Measurements from ENCODE around the gene RIC8A. TPM values are rescaled to one million over a fixed set of nuclear protein-coding genes. Genes with fewer than 3 reads are reported as not detected.

Gene RIC8A
- total and polyA plus RNA-seq, 2 of the 13 experiments (the other 11 are each of a cell fraction or from before 2014, with no cell fraction given) = 62.1 to 63.8 TPM

DNA sequence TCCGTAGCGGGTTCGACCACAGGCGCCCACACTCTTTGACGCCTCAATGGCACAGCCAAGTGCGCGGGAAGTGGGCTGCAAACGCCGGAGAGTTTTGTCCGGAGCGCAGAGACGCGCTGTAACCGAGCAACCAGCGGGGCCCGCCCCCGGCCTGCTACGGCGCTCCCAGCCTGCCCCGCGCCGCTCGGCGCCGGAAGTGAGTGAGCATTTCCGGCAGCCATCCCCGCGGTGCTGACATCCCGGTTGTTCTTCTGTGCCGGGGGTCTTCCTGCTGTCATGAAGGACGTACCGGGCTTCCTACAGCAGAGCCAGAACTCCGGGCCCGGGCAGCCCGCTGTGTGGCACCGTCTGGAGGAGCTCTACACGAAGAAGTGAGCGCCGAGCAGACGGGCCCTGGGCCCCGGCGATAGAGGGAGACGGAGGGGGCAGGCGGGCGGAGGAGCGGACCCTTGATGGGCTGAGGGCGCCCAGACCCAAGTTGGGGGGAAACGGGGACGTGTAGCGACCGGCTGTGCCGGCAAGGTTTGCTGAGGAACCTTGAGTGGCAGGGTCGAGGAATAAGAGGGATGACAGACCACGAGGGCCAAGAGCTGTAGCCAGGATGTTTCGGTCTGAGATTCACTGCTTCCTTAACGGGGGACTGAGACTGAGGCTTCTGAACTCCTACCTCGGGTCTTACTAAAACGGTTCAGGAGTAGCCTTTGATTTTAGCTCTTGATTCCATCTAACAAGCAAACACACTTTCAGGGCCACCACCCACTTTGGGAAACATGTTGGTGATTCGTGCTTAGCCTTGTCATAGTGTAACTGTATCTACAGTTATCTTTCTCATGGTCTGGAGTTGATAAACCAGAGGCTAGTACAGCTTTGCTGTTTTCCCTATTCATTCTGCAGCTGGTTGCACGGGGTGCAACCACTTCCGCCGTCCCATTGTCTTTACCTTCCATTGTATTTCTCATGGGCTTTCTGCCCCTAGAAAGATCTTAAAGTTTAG is 29.6 kb downstream of the RIC8A start, which contains the start of gene PSMD13 (continued):
- no peak for TF ChIP-seq ZC3H4 (CRISPR knock-in tag; IDR thresholded peaks at IDR 0.05; ENCODE audit: borderline replicate concordance)
- no peak for TF ChIP-seq TRIM24 (CRISPR knock-in tag; IDR thresholded peaks at IDR 0.05)
- TF ChIP-seq ZNF781 (CRISPR knock-in tag; IDR thresholded peaks at IDR 0.05; ENCODE audit: borderline replicate concordance, not compliant biosample characterization) = no peak
- no peak; the same call in 1 of the 2 replicates for TF ChIP-seq THAP8 (CRISPR knock-in tag; IDR thresholded peaks at IDR 0.05; ENCODE audit: borderline replicate concordance)
- TF ChIP-seq ZNF816 (CRISPR knock-in tag; IDR thresholded peaks at IDR 0.05; ENCODE audit: borderline replicate concordance) = 0 out of 2 replicates have a peak, but pooled peaks have one; percentile 27
- no peak for TF ChIP-seq SP140L (CRISPR knock-in tag; IDR thresholded peaks at IDR 0.05; ENCODE audit: borderline replicate concordance)
- no peak for TF ChIP-seq ZNF710 (CRISPR knock-in tag; IDR thresholded peaks at IDR 0.05; ENCODE audit: borderline replicate concordance)
- TF ChIP-seq, protein P1, sequence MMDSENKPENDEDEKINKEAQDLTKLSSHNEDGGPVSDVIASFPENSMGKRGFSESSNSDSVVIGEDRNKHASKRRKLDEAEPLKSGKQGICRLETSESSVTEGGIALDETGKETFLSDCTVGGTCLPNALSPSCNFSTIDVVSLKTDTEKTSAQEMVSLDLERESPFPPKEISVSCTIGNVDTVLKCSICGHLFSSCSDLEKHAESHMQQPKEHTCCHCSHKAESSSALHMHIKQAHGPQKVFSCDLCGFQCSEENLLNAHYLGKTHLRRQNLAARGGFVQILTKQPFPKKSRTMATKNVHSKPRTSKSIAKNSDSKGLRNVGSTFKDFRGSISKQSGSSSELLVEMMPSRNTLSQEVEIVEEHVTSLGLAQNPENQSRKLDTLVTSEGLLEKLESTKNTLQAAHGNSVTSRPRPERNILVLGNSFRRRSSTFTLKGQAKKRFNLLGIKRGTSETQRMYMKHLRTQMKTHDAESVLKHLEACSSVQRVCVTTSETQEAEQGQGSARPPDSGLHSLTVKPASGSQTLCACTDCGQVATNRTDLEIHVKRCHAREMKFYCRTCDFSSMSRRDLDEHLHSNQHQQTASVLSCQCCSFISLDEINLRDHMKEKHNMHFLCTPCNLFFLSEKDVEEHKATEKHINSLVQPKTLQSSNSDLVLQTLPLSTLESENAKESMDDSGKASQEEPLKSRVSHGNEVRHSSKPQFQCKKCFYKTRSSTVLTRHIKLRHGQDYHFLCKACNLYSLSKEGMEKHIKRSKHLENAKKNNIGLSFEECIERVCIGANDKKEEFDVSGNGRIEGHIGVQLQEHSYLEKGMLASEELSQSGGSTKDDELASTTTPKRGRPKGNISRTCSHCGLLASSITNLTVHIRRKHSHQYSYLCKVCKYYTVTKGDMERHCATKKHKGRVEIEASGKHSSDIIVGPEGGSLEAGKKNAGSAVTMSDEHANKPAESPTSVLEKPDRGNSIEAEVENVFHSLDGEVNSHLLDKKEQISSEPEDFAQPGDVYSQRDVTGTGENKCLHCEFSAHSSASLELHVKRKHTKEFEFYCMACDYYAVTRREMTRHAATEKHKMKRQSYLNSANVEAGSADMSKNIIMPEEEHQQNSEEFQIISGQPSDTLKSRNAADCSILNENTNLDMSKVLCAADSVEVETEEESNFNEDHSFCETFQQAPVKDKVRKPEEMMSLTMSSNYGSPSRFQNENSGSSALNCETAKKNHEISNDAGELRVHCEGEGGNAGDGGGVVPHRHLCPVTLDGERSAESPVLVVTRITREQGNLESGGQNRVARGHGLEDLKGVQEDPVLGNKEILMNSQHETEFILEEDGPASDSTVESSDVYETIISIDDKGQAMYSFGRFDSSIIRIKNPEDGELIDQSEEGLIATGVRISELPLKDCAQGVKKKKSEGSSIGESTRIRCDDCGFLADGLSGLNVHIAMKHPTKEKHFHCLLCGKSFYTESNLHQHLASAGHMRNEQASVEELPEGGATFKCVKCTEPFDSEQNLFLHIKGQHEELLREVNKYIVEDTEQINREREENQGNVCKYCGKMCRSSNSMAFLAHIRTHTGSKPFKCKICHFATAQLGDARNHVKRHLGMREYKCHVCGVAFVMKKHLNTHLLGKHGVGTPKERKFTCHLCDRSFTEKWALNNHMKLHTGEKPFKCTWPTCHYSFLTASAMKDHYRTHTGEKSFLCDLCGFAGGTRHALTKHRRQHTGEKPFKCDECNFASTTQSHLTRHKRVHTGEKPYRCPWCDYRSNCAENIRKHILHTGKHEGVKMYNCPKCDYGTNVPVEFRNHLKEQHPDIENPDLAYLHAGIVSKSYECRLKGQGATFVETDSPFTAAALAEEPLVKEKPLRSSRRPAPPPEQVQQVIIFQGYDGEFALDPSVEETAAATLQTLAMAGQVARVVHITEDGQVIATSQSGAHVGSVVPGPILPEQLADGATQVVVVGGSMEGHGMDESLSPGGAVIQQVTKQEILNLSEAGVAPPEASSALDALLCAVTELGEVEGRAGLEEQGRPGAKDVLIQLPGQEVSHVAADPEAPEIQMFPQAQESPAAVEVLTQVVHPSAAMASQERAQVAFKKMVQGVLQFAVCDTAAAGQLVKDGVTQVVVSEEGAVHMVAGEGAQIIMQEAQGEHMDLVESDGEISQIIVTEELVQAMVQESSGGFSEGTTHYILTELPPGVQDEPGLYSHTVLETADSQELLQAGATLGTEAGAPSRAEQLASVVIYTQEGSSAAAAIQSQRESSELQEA (CRISPR knock-in tag; IDR thresholded peaks at IDR 0.05; ENCODE audit: not compliant biosample characterization) = no peak
- TF ChIP-seq, protein P2, sequence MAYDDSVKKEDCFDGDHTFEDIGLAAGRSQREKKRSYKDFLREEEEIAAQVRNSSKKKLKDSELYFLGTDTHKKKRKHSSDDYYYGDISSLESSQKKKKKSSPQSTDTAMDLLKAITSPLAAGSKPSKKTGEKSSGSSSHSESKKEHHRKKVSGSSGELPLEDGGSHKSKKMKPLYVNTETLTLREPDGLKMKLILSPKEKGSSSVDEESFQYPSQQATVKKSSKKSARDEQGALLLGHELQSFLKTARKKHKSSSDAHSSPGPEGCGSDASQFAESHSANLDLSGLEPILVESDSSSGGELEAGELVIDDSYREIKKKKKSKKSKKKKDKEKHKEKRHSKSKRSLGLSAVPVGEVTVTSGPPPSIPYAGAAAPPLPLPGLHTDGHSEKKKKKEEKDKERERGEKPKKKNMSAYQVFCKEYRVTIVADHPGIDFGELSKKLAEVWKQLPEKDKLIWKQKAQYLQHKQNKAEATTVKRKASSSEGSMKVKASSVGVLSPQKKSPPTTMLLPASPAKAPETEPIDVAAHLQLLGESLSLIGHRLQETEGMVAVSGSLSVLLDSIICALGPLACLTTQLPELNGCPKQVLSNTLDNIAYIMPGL (CRISPR knock-in tag; IDR thresholded peaks at IDR 0.05; ENCODE audit: borderline replicate concordance in 1 of 2, low read depth in 1 of 2) = peak in 1 of 2 experiments; percentile 60; a peak in 2 of 4 replicates
- TF ChIP-seq DNMT3B (CRISPR knock-in tag; conservative IDR thresholded peaks at IDR 0.05) = no peak; the same call in 1 of the 2 replicates
- no peak for TF ChIP-seq MAF1 (CRISPR knock-in tag; IDR thresholded peaks at IDR 0.05; ENCODE audit: borderline replicate concordance)
- TF ChIP-seq ZNF761 (CRISPR knock-in tag; conservative IDR thresholded peaks at IDR 0.05) = no peak
- TF ChIP-seq HCFC1 (IDR thresholded peaks at IDR 0.05; ENCODE audit: low read depth, low read length) = peak; percentile 44; the same call in 1 of the 2 replicates
